GM19467 (cell line): ENCODE results near the gene STRADA.

Experiments
- ATAC-seq: cut with Tn5 transposase; IDR thresholded peaks from one replicate; pipeline ENCODE4 v1.9.1; 2021; ENCODE audit warnings: mild to moderate bottlenecking, moderate library complexity; ENCODE audit not compliant: unreplicated experiment

The STRADA gene

GRCh38 chr17:63688396-63689020, 53.1 kb downstream of the STRADA start:
- ATAC-seq: no peak

GRCh38 chr17:63686138-63686685, 55.4 kb downstream of the STRADA start:
- no peak for ATAC-seq

GRCh38 chr17:63685578-63685977, 56.0 kb downstream of the STRADA start:
- no peak for ATAC-seq

GRCh38 chr17:63685041-63685440, 56.6 kb downstream of the STRADA start:
- no peak for ATAC-seq

GRCh38 chr17:63682981-63683380, 58.6 kb downstream of the STRADA start:
- ATAC-seq: no peak

GRCh38 chr17:63682441-63682840, 59.2 kb downstream of the STRADA start:
- ATAC-seq: no peak

GRCh38 chr17:63681530-63681929, 60.1 kb downstream of the STRADA start:
- no peak for ATAC-seq

- ATAC-seq: no peak
These were observed 60.9 kb downstream of the STRADA start for GRCh38 chr17:63680700-63681099.

- no peak for ATAC-seq
These were observed 62.4 kb downstream of the STRADA start for GRCh38 chr17:63679214-63679613.

GRCh38 chr17:63676584-63676983, 65.0 kb downstream of the STRADA start:
- no peak for ATAC-seq

- ATAC-seq: no peak
These were observed 65.7 kb downstream of the STRADA start for GRCh38 chr17:63675607-63676546.

GRCh38 chr17:63675231-63675606, 66.4 kb downstream of the STRADA start:
- no peak for ATAC-seq

GRCh38 chr17:63672856-63673255, 68.7 kb downstream of the STRADA start:
- ATAC-seq: no peak

GRCh38 chr17:63665527-63666214, 75.9 kb downstream of the STRADA start:
- no peak for ATAC-seq

- no peak for ATAC-seq
These were observed 81.7 kb downstream of the STRADA start for GRCh38 chr17:63659850-63660249.

GRCh38 chr17:63658366-63658765, 83.2 kb downstream of the STRADA start:
- ATAC-seq: no peak

GRCh38 chr17:63657786-63658185, 83.8 kb downstream of the STRADA start:
- ATAC-seq: no peak

- ATAC-seq: no peak
These were observed 88.5 kb downstream of the STRADA start for GRCh38 chr17:63653050-63653449.
